Measurements from ENCODE around the gene CKS1B.

Gene CKS1B

DNA sequence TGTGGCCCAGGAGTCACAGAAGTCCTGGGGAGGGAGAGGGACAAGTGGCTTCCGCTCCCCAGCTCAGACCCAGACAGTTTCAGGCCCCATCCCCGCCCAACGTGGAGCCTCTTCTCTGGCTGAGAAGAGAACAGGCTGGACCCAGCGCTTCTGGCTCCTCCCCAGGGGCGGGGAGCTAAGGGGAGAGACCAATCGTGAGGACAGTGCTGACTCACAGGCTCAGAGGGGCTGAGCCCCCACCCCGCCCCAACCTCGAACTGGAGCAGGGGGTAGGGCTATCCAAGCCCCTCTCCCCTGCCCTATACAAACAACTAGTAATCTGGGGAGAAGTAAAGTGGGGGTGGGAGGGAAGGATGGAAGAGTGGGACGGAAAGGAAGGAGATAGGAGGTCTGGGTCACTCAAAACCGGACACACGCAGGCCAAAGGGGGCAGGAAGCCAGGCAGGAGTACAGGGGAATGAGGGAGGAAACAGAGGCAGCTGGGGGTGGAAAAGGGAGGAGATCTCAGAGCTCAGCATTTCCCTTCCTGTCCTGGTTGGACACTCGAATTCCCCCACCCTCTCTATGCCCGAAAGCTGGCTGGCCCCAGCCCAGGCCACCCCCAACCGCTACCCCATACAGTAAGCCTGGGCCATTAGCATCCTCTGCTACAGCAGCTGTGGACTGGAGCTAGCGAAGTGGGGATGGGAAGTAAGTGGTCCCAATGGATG, 3.7 kb upstream of the CKS1B start, which contains the start of gene SHC1:
Gene SHC1 (minus strand): TSS at position 117 of the 710 bp plus-strand sequence. CDS start 221 bp downstream, outside the sequence.
- ATAC-seq, result peak; percentile 73
- no peak for TF ChIP-seq ISL1 (CRISPR knock-in tag; IDR thresholded peaks at IDR 0.05)
- TF ChIP-seq PATZ1 (CRISPR knock-in tag; IDR thresholded peaks at IDR 0.05; ENCODE audit: borderline replicate concordance), result peak; percentile 80

DNA sequence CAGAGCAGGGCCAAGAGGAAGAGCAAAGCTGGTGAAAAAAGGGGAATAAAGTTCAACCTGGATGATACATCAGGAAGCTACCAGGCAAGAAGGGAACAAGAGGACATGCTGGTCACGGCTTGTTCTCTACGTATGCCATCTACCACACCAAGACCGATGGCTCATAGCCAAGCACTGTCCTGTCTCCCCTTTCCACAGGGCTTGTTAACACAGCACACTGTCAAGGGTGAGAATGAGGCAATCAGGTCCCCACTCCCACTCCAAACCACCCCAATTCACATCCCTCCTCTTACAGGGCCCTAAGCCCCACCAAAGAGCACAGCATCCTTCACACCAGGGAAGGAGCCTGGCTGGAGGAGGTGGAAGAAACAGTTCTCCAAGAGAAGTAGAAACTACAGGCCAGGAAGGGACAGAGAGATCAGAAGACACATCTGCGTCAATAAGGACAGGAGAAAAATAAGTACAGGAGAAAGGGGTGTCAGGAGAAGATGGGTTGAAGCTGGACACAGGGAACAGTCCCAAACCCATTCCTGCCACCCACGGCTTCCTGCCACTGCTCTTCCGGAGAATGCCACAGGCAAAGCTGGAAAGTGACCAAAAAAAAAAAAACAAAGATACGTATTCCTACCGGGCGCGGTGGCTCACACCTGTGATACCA, 3.0 kb upstream of the CKS1B start:
- TF ChIP-seq PATZ1 (CRISPR knock-in tag; IDR thresholded peaks at IDR 0.05; ENCODE audit: borderline replicate concordance) (no peak), ZNF565 (CRISPR knock-in tag; conservative IDR thresholded peaks at IDR 0.05; ENCODE audit: low read depth) (no peak), CREB5 (CRISPR knock-in tag; IDR thresholded peaks at IDR 0.05; ENCODE audit: low read depth) (no peak)
- no peak for ATAC-seq

DNA sequence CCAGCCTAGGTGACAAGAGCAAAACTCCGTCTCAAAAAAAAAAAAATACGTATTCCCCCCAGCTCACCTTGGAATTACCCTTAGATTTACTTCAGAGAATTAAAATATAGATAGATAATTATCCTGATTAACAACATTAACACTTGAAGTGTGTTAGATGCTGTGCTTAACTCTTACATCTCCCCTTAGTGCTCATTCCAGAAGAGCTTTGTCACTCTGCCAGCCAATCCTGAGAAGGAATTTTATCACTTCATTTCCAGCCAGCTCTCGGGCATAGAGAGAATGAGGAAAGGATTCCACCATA, 2.3 kb upstream of the CKS1B start:
- no peak for ATAC-seq
- no peak for TF ChIP-seq OSR1 (CRISPR knock-in tag; IDR thresholded peaks at IDR 0.05)
- TF ChIP-seq ZNF565 (CRISPR knock-in tag; conservative IDR thresholded peaks at IDR 0.05; ENCODE audit: low read depth), result no peak
- TF ChIP-seq BACH2 (CRISPR knock-in tag; IDR thresholded peaks at IDR 0.05; ENCODE audit: borderline replicate concordance), result no peak
- TF ChIP-seq PPARA (CRISPR knock-in tag; IDR thresholded peaks at IDR 0.05; ENCODE audit: borderline replicate concordance), result no peak
- TF ChIP-seq CREB5 (CRISPR knock-in tag; IDR thresholded peaks at IDR 0.05; ENCODE audit: low read depth), result no peak
- TF ChIP-seq ZNF70 (CRISPR knock-in tag; IDR thresholded peaks at IDR 0.05), result no peak
- no peak for TF ChIP-seq ZFP3 (CRISPR knock-in tag; IDR thresholded peaks at IDR 0.05)
- no peak for TF ChIP-seq TSHZ2 (CRISPR knock-in tag; IDR thresholded peaks at IDR 0.05)
- no peak for TF ChIP-seq TOX (CRISPR knock-in tag; IDR thresholded peaks at IDR 0.05; ENCODE audit: borderline replicate concordance)
- no peak for TF ChIP-seq PATZ1 (CRISPR knock-in tag; IDR thresholded peaks at IDR 0.05; ENCODE audit: borderline replicate concordance)
- no peak for TF ChIP-seq ZC3H10 (CRISPR knock-in tag; IDR thresholded peaks at IDR 0.05)
- TF ChIP-seq, protein P1, sequence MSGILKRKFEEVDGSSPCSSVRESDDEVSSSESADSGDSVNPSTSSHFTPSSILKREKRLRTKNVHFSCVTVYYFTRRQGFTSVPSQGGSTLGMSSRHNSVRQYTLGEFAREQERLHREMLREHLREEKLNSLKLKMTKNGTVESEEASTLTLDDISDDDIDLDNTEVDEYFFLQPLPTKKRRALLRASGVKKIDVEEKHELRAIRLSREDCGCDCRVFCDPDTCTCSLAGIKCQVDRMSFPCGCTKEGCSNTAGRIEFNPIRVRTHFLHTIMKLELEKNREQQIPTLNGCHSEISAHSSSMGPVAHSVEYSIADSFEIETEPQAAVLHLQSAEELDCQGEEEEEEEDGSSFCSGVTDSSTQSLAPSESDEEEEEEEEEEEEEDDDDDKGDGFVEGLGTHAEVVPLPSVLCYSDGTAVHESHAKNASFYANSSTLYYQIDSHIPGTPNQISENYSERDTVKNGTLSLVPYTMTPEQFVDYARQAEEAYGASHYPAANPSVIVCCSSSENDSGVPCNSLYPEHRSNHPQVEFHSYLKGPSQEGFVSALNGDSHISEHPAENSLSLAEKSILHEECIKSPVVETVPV (CRISPR knock-in tag; IDR thresholded peaks at IDR 0.05), result no peak
- no peak for TF ChIP-seq ARNTL (CRISPR knock-in tag; IDR thresholded peaks at IDR 0.05; ENCODE audit: borderline replicate concordance, low read depth)
- TF ChIP-seq CSDC2 (CRISPR knock-in tag; IDR thresholded peaks at IDR 0.05), result no peak
- TF ChIP-seq SNAI2 (CRISPR knock-in tag; IDR thresholded peaks at IDR 0.05), result no peak
- no peak for TF ChIP-seq ESRRG (CRISPR knock-in tag; IDR thresholded peaks at IDR 0.05)
- TF ChIP-seq TCF4 (CRISPR knock-in tag; IDR thresholded peaks at IDR 0.05; ENCODE audit: borderline replicate concordance), result no peak
